NCI-H1930 (cell line): ENCODE results near the gene FHIT.

Experiments used
- DNase-seq, 2 experiments: peaks; one replicate each; lab custom pipeline; 2025; lab: John Stamatoyannopoulos, UW

The FHIT gene

GRCh38 chr3:60047426-60048200 lies 1203.6 kb downstream of the FHIT start:
- DNase-seq, result no peak

GRCh38 chr3:60046210-60046609 lies 1205.0 kb downstream of the FHIT start:
- DNase-seq, result peak; percentile 15 to 27

- DNase-seq, result no peak
Observed at GRCh38 chr3:60045686-60046085, 1205.6 kb downstream of the FHIT start.

- DNase-seq, result no peak
Observed at GRCh38 chr3:60036803-60037202, 1214.4 kb downstream of the FHIT start.

- no peak for DNase-seq
Observed at GRCh38 chr3:60033901-60034453, 1217.3 kb downstream of the FHIT start.

- no peak for DNase-seq
Observed at GRCh38 chr3:60030982-60031381, 1220.3 kb downstream of the FHIT start.

- no peak for DNase-seq
Observed at GRCh38 chr3:60028233-60028632, 1223.0 kb downstream of the FHIT start.

- no peak for DNase-seq
Observed at GRCh38 chr3:60027335-60027734, 1223.9 kb downstream of the FHIT start.

GRCh38 chr3:60025096-60026050 lies 1225.9 kb downstream of the FHIT start:
- DNase-seq, result no peak

GRCh38 chr3:60024400-60024799 lies 1226.9 kb downstream of the FHIT start:
- DNase-seq, result no peak

GRCh38 chr3:60023189-60023588 lies 1228.1 kb downstream of the FHIT start:
- DNase-seq, result no peak

- DNase-seq, result no peak
Observed at GRCh38 chr3:60017631-60018030, 1233.6 kb downstream of the FHIT start.

- no peak for DNase-seq
Observed at GRCh38 chr3:60015032-60015705, 1236.1 kb downstream of the FHIT start.

- DNase-seq, result no peak
Observed at GRCh38 chr3:60013241-60013640, 1238.0 kb downstream of the FHIT start.

- DNase-seq, result no peak
Observed at GRCh38 chr3:60011218-60011617, 1240.0 kb downstream of the FHIT start.

GRCh38 chr3:60010781-60011180 lies 1240.5 kb downstream of the FHIT start:
- DNase-seq, result no peak

GRCh38 chr3:60009931-60010478 lies 1241.2 kb downstream of the FHIT start:
- DNase-seq, result no peak

GRCh38 chr3:60001369-60001768 lies 1249.9 kb downstream of the FHIT start:
- no peak for DNase-seq

- peak; percentile 42 to 52 for DNase-seq
Observed at GRCh38 chr3:60000311-60001105, 1250.7 kb downstream of the FHIT start.

GRCh38 chr3:59998058-59998457 lies 1253.2 kb downstream of the FHIT start:
- peak in 1 of 2 experiments; percentile 21 for DNase-seq

- DNase-seq, result no peak
Observed at GRCh38 chr3:59997583-59997982, 1253.7 kb downstream of the FHIT start.
